Adipocyte (in vitro differentiated cells): ENCODE data around the gene GRHL1.
A peak's percentile ranks its signal among the peaks of the same experiment; 100 is the strongest.

Source experiments
- DNase-seq: peaks from one replicate; pipeline ENCODE4 v3.0.0-alpha.2; 2015; ENCODE audit warnings: low read depth
- H3K27me3 ChIP-seq: replicated peaks from 2 replicates; pipeline ENCODE4 v1.7.0; 2013; ENCODE audit warnings: mild to moderate bottlenecking, low read length, moderate library complexity; ENCODE audit not compliant: control insufficient read depth, insufficient read depth
- H3K36me3 ChIP-seq: 2 replicates; pipeline ENCODE4 v1.7.0; 2013; ENCODE audit warnings: low read length, mild to moderate bottlenecking, moderate library complexity; ENCODE audit not compliant: control insufficient read depth, insufficient read depth, severe bottlenecking
- H3K4me1 ChIP-seq: 2 replicates; pipeline ENCODE4 v1.7.0; 2013; ENCODE audit warnings: mild to moderate bottlenecking, low read length, moderate library complexity; ENCODE audit not compliant: control insufficient read depth, insufficient read depth
- H3K4me3 ChIP-seq: 2 replicates; pipeline ENCODE4 v1.7.0; 2013; ENCODE audit warnings: mild to moderate bottlenecking, low read length, moderate library complexity
- H3K9ac ChIP-seq: 2 replicates; pipeline ENCODE4 v1.7.0; 2013; ENCODE audit warnings: mild to moderate bottlenecking, low read length, moderate library complexity
- H3K9me3 ChIP-seq: 2 replicates; pipeline ENCODE4 v1.7.0; 2013; ENCODE audit warnings: mild to moderate bottlenecking, low read length, moderate library complexity; ENCODE audit not compliant: control insufficient read depth

The GRHL1 gene

DNA sequence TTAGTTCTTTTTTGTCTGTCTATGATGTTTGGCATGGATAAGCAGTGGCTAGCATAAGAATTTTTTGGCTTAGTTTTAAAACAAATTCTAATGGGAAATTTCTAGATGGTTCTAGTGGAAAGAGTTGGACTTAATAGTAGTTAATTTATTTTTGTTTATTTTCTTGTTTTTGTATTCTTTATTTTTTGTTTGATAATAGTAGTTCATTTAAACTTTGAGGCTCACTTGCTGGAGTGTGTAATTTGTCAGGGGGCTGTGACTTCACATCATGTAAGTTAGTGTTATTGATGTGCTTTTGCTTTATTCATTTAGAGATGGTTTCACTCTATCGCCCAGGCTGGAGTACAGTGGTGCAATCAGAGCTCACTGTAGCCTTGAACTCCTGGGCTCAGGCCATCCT is 48.2 kb downstream of the GRHL1 start:
- H3K9me3 ChIP-seq: no peaks in the 10 kb centered on the region
- H3K4me3 ChIP-seq: no peak overlapping the region
- DNase-seq: no peak
- peaks cover 8% of the 10 kb centered on the region for H3K36me3 ChIP-seq
- no peak overlapping the region for H3K9ac ChIP-seq
- H3K27me3 ChIP-seq: no peaks in the 10 kb centered on the region
- peaks cover 21% of the 10 kb centered on the region for H3K4me1 ChIP-seq

GRCh38 chr2:10000541-10000940 is 49.0 kb downstream of the GRHL1 start:
- no peaks in the 10 kb centered on the region for H3K27me3 ChIP-seq
- H3K4me3 ChIP-seq: no peak overlapping the region
- H3K36me3 ChIP-seq: peaks cover 8% of the 10 kb centered on the region
- peaks cover 21% of the 10 kb centered on the region for H3K4me1 ChIP-seq
- no peaks in the 10 kb centered on the region for H3K9me3 ChIP-seq
- no peak for DNase-seq
- no peak overlapping the region for H3K9ac ChIP-seq

GRCh38 chr2:10001586-10001985 is 50.1 kb downstream of the GRHL1 start:
- Histone ChIP-seq H3K9me3 (no peaks in the 10 kb centered on the region), H3K36me3 (peaks cover 8% of the 10 kb centered on the region), H3K4me1 (peaks cover 21% of the 10 kb centered on the region), H3K27me3 (no peaks in the 10 kb centered on the region), H3K9ac (no peak overlapping the region), H3K4me3 (no peak overlapping the region)
- no peak for DNase-seq

DNA sequence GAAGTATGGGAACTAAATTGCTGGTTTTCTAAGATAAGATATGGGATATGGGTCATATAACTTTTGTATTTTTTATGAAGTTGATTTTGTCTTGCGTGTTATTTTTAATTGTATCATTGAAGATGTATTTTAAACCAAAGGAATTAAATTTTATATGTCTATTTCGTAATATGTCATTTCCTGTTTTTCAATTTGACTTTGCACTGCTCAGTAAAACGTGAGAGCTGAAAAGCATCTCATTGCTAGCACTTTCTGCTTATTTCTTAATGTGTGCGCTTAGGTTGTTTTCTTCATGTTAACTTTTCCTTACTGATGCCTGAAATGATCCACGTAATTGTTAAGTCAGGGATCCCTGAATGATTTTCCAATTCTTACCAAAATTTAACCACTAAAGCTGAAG is 50.6 kb downstream of the GRHL1 start:
- Histone ChIP-seq H3K9me3 (no peaks in the 10 kb centered on the region), H3K4me3 (no peak overlapping the region), H3K36me3 (peaks cover 4% of the 10 kb centered on the region), H3K4me1 (peaks cover 25% of the 10 kb centered on the region), H3K9ac (no peak overlapping the region), H3K27me3 (no peaks in the 10 kb centered on the region)
- no peak for DNase-seq

- Histone ChIP-seq H3K9me3 (no peaks in the 10 kb centered on the region), H3K36me3 (peaks cover 3% of the 10 kb centered on the region), H3K9ac (no peak overlapping the region), H3K27me3 (no peaks in the 10 kb centered on the region), H3K4me3 (no peak overlapping the region), H3K4me1 (peaks cover 30% of the 10 kb centered on the region)
- no peak for DNase-seq
Measured at GRCh38 chr2:10002681-10003080, 51.2 kb downstream of the GRHL1 start.

DNA sequence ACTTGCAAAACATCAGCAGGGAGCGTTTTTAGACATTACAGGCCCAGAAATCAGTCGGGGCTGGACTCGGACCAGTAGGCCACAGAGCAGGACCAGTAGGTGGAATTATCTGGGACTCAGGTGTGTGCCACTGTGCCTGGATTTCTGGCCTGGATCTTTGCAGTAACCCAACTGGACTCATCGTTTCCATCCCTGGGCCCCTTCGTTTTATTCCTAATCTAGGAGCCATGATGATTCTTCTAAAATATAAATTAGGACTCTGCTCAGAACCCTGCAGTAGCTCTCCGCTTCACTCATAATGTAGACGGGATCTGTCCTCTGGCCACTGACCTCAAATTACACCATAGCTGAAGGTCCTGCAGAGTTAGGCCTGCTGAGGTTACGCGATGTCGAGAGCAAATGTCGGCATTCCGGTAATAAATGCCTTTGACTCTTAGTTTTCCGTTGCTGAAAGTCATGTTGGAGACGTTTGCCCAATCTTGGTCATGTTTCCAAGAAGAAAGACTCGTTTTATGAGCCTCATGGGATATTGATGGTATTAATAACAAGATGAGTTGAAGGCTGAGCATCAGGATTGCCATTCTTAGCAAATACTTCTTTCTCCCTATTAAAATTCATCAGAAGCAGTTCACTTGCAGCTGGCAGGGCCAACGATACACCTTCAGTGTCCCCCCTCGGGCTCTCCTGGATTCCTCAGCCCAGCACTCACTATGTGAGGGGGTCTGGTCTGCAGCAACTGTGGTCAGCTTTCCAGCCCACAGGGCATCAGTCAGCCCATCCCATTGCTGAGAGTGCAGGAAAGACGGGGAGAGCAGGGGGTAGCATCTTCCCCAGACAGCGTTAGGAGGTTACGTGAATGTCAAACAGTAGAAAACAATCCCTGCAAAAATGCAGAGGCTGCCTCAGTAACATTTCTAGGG is 52.0 kb downstream of the GRHL1 start:
- no peak for DNase-seq
- H3K4me1 ChIP-seq: peaks cover 38% of the 10 kb centered on the region
- H3K36me3 ChIP-seq: peaks cover 3% of the 10 kb centered on the region
- no peak overlapping the region for H3K4me3 ChIP-seq
- no peak overlapping the region for H3K9ac ChIP-seq
- H3K9me3 ChIP-seq: no peaks in the 10 kb centered on the region
- H3K27me3 ChIP-seq: no peaks in the 10 kb centered on the region

DNA sequence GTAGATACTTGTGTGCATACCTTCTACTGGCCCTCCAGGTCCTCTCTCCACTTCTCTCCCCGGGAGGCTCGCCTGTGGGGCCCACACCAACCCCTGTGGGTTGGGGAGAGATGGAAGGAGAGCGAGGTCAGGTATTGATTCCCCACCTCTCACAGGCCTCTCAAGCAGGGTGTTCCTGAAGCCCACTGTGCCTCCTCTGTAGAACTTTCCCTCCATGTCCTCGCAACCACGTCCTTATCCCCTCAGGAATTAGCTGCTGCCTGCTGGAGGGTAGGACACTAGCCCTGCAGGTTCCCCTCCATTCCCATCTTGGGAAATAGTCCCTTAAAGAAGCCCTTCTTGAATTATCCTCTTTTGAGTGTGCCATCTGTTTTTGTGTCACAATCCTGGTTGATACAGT is 52.9 kb downstream of the GRHL1 start:
- Histone ChIP-seq H3K27me3 (no peaks in the 10 kb centered on the region), H3K36me3 (no peaks in the 10 kb centered on the region), H3K4me1 (peaks cover 47% of the 10 kb centered on the region), H3K4me3 (no peak overlapping the region), H3K9me3 (no peaks in the 10 kb centered on the region), H3K9ac (no peak overlapping the region)
- DNase-seq: no peak

- Histone ChIP-seq H3K4me3 (no peak overlapping the region), H3K36me3 (no peaks in the 10 kb centered on the region), H3K27me3 (no peaks in the 10 kb centered on the region), H3K9ac (no peak overlapping the region), H3K9me3 (no peaks in the 10 kb centered on the region), H3K4me1 (peaks cover 52% of the 10 kb centered on the region)
- no peak for DNase-seq
Measured at GRCh38 chr2:10004836-10005235, 53.3 kb downstream of the GRHL1 start.

DNA sequence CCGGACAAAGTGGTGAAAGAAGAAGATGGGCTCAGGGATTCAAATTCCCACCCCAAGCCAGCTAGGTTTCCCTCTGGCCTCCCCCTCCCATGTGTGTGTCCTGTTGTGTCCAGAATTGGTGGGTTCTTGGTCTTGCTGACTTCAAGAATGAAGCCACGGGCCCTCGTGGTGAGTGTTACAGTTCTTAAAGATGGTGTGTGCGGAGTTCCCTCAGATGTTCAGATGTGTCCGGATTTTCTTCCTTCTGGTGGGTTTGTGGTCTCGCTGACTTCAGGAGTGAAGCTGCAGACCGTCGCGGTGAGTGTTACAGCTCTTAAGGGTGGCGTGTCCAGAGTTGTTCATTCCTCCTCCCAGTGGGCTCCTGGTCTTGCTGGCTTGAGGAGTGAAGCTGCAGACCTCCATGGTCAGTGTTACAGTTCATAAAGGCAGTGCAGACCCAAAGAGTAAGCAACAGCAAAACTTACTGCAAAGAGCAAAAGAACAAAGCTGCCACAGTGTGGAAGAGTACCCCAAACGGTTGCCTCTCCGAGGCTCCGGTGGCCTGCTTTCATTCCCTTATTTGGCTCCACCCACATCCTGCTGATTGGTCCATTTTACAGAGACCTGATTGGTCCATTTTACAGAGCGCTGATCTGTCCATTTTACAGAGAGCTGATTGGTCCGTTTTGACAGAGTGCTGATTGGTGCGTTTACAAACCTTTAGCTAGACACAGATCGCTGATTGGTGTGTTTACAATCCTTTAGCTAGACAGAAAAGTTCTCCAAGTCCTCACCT is 54.2 kb downstream of the GRHL1 start:
- Histone ChIP-seq H3K9ac (no peak overlapping the region), H3K36me3 (no peaks in the 10 kb centered on the region), H3K9me3 (no peaks in the 10 kb centered on the region), H3K4me1 (peaks cover 60% of the 10 kb centered on the region), H3K4me3 (no peak overlapping the region), H3K27me3 (no peaks in the 10 kb centered on the region)
- DNase-seq: no peak

- no peaks in the 10 kb centered on the region for H3K27me3 ChIP-seq
- no peak for DNase-seq
- peaks cover 62% of the 10 kb centered on the region for H3K4me1 ChIP-seq
- H3K9ac ChIP-seq: no peak overlapping the region
- H3K9me3 ChIP-seq: no peaks in the 10 kb centered on the region
- no peak overlapping the region for H3K4me3 ChIP-seq
- no peaks in the 10 kb centered on the region for H3K36me3 ChIP-seq
Measured at GRCh38 chr2:10006236-10007161, 55.0 kb downstream of the GRHL1 start.

DNA sequence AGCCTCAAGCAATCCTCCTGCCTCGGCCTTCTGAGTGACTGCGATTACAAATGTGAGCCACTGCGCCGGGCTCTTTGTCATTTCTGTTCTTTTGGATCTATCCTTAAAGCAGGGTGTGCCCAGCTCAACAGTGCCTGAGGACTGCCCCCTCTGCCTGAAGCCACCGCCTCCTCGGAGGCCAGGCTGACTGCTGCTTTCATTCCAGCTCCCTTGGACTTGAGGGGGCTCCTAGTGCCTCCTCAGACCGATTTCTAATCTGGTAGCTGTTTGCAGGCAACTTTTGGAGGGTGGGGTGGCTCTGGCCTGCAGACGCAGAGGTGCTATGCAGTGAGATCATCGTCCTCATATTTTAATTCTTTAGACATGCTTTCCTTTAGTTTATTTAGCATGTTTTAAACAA is 55.9 kb downstream of the GRHL1 start:
- DNase-seq: peak; percentile 42
- H3K9me3 ChIP-seq: no peaks in the 10 kb centered on the region
- no peaks in the 10 kb centered on the region for H3K36me3 ChIP-seq
- H3K9ac ChIP-seq: no peak overlapping the region
- H3K4me1 ChIP-seq: peaks cover 58% of the 10 kb centered on the region
- no peak overlapping the region for H3K4me3 ChIP-seq
- H3K27me3 ChIP-seq: no peaks in the 10 kb centered on the region
